NCI-H2227 (cell line): ENCODE results near the gene CERS1.
A peak's percentile ranks its signal among the peaks of the same experiment; 100 is the strongest.

Experiments used
- DNase-seq: peaks from one replicate; lab custom pipeline; 2025; ENCODE audit not compliant: unreplicated experiment; lab: John Stamatoyannopoulos, UW

CERS1 gene

DNA sequence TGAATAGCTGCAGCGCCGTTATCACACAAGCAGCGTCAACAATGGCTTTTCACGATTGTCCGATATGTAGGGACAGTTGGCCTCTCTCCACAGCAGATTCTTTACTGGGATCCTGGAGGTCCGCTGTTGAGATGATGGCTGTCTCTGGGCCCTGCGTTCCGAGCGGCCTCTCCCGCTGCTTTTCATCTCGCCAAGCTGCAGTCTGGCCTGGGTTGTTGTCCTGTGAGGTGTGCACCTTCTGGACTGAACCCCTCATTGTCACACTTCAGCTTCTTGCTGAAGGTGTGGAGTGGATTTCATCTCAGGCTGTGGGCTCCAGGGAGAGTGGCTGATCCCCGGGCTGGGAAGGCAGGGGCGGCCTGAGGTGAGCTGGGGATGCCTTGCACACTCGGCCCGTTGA is 54.6 kb downstream of the CERS1 start:
- DNase-seq: no peak

DNA sequence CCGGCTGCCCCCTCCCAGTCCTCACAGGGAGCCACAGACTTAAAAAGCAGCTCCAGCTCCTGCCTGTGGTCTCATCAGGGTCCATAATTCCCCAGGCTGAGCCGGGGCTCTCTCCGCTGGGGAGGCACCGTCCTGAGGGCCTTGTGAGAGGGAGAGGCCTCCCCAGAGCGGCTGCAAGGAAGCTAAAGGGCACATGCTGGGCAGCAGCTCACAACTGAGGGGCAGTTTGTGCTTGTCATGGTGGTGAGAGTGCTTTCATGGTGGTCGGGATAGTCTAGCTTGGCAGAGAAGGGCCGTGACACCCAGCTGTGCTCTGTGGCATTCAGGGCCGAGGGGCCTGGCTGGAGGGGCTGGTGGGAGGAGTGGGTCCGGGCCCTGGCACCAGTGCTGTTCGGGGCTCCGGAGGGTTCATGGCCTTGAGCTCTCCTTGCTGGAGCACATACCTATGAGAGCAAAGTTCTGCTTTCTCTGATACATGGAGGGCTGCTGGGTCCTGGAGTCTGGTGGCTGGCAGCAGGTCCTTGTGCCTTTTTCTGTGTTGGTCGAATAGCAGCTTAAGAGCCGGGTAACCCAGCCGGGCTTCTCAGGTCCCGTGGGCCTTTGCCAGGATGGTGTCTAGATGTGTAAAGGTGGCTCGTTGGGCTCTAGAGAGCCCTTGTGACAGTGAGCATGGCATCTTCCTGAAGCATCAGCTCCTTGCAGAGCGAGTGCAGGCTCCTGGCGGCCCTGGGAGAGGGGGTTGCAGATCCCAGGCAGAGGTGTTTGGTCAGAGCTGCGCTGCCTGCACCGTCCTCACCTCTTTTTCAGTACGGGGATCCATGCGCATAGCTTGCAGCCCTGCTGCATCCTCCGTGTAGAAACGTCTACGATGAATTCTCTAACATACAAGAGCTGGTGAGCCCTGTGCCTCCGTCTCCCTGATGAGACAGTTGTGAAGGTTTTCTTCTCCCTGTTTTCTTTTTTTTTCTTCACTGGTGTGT is 55.4 kb downstream of the CERS1 start:
- no peak for DNase-seq

GRCh38 chr19:18839465-18840287 is 56.3 kb downstream of the CERS1 start:
- DNase-seq: no peak

DNA sequence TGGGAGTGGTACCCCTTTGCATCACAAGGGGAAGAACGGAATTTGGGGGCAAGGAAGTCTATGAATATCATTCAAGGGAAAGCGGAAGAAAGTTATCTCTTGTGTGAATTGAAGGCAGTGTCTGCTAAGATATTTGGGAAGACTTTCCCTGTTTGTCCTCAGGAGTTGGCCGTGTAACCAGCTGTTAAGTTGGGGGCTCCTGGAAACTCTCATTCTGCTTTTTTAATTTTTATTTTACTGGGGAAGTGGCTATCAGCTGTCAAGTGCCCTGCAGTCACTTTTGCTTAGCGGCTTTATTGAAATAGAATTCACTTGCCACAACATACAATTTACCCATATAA is 61.3 kb downstream of the CERS1 start:
- DNase-seq: no peak

- peak; percentile 25 for DNase-seq
Observed at GRCh38 chr19:18833849-18834643, 61.9 kb downstream of the CERS1 start.

GRCh38 chr19:18833141-18833476 is 62.8 kb downstream of the CERS1 start:
- no peak for DNase-seq

- DNase-seq: no peak
Observed at GRCh38 chr19:18832306-18833140, 63.4 kb downstream of the CERS1 start.

GRCh38 chr19:18831524-18832305 is 64.2 kb downstream of the CERS1 start, which contains the start of gene UPF1:
UPF1 (plus strand) TSS chr19:18831959; CDS start chr19:18832210, 251 bp downstream.
- DNase-seq: peak; percentile 94

DNA sequence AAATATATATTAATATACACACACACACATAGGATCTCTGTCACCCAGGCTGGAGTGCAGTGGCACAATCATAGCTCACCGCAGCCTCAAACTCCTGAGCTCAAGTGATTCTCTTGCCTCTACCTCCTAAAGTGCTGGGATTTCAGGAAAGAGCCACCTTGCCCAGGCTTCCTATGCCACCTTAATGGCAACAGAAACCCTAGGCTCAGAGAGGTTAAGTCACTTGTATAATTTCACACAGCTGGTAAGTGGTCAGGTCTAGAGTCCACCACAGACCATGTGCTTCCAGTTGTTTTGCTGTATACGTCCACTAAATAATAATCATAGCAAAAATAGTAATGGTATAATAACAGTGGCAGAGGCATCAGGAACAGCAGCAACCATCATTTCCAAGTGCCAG is 65.5 kb downstream of the CERS1 start:
- DNase-seq: no peak

DNA sequence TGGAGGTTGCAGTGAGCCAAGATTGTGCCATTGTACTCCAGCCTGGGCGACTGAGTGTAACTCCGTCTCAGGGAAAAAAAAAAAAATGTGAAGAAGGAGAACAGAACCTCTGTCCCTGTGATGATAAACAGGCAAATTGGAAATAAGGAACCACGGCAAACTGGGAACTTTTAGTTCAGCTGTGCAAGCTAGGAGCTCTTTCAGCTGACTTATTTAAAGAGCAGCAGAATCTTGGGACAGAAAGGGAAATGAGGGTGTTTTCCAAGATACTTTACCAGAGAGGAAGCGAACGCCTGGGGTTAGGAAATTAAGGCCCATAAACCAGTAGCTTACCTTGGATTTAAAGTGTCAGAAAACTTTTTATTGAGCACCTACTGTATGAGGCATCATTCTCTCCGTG is 67.2 kb downstream of the CERS1 start:
- no peak for DNase-seq
